ENCODE measurements around the gene HMCN2.
A peak's percentile ranks its signal among the peaks of the same experiment; 100 is the strongest.
"Not testable (repeated sequence)": the region's sequence is repeated elsewhere in the genome, so short reads cannot be mapped to it uniquely, and the experiment has no call there.

HMCN2 gene

DNA sequence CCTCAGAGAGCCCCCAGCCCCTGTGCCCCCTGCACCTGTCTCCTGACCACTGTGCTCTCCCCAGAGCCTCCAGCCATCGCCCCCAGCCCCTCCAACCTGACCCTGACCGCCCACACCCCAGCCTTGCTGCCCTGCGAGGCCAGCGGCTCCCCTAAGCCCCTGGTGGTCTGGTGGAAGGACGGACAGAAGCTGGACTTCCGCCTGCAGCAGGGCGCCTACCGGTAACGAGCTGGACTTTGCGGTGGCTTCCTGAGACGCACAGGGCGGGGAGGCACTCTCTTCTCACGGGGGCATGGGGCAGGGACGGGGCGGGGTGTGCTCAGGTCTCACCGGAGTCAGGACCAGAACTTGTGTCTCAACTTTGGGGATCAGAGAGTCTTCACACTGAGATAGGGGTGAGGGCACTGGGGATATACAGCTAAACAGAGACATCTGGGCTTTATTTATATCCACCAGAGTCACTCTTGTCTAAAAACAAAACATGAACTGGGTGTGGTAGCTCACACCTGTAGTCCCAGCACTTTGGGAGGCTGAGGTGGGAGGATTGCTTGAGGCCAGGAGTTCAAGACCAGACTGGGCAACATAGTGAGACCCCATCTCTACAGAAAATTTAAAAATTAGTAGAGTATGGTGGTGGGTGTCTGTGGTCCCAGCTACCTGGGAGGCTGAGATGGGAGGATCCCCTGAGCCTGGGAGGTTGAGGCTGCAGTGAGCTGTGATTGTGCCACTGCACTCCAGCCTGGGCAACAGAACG lies 133.1 kb downstream of the HMCN2 start:
- no peak for DNase-seq

GRCh38 chr9:130399768-130400167 lies 134.2 kb downstream of the HMCN2 start:
- DNase-seq = no peak

DNA sequence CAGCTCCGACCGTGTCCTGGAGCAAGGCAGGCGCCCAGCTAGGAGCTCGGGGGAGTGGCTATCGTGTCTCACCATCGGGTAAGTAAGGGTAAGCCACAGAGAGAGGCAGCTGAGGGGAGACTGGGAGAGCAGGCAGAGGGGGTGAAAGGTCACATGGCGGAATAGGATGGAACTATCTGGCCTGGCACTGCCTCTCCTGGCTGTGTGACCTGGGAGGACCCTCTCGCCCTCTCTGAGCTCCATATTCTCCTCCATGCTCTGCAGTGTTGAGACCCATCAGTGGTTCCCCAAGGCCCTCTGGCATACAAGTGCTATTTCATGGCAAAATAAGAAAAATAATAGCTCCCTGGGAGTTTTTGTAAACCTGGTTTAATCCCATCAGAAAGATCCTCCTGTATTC lies 135.3 kb downstream of the HMCN2 start:
- DNase-seq = no peak

GRCh38 chr9:130401742-130402141 lies 136.2 kb downstream of the HMCN2 start:
- DNase-seq = not testable (repeated sequence)

DNA sequence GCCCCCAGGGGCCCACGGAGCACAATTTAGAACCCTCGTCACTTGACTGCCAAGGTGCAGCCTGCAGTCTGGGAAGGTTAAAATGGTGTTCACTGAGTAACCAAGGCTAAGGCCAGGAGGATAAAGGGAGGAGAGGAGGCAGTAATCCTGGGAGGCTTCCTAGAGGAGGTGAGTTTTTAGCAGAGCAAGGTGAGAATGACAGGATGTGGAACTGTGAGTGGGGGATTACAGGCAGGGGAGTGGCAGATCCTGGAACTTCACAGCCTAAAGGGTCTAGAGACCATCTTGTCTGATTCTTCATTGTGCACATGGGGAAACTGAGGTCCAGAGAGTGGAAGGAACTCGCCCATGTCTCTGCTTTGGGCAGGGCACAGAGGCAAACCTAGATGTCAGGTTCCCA lies 136.7 kb downstream of the HMCN2 start:
- no peak for DNase-seq

DNA sequence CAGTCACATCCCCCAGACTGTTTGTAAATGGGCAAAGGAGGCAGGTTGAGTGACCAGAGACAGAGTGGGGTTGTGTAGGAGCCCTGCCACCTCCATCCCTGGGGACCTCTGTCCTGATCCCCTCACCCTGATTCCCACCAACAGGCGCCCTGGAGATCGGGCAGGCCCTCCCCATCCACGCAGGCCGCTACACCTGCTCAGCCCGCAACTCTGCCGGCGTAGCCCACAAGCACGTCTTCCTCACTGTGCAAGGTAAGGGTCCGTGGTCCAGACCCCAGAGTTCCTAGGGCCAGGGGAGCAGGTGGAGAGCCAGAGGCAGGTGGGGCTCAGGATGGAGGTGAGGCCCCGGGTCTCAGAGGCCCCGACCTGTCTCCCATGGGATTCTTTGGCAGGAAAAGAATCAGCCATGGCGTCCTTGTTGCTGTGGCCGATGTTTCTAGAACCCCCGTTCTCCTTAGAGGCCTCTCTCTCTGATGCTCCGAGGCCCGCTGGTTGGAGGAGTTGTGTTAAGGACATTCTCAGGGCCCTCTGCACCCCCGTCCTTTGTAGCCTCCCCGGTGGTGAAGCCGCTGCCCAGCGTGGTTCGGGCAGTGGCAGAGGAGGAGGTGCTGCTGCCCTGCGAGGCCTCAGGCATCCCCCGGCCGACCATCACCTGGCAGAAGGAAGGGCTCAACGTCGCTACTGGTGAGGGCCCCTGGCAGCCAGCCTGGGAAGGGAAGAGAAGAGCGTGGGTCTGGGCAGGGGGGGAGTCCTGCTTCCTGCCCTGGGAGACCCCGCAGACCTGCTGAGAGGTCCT lies 137.3 kb downstream of the HMCN2 start:
- DNase-seq = no peak

DNA sequence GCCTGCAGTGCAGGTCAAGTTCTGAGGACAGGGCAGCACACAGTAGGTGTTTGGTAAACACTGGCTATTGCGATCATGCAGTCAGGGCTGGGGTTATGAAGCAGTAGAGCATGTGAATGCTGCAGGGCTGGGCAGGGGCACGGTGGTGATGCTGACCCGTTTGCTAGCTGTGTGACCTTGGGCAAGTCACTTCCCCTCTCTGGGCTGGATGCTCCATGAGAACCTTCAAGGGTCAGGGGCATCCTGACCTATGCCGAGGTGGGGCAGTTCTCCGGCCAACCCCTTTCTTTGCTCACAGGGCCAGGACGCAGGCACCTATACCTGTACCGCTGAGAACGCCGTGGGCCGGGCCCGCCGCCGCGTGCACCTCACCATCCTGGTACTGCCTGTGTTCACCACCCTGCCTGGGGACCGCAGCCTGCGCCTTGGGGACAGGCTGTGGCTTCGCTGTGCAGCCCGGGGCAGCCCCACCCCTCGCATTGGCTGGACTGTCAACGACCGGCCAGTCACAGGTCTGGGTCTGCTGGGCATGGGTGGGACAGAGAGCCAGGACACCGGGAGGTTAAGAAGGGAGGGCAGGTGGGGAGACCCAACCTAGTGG lies 140.2 kb downstream of the HMCN2 start:
- no peak for DNase-seq

- no peak for DNase-seq
These were observed 140.8 kb downstream of the HMCN2 start for GRCh38 chr9:130406278-130406895.

DNA sequence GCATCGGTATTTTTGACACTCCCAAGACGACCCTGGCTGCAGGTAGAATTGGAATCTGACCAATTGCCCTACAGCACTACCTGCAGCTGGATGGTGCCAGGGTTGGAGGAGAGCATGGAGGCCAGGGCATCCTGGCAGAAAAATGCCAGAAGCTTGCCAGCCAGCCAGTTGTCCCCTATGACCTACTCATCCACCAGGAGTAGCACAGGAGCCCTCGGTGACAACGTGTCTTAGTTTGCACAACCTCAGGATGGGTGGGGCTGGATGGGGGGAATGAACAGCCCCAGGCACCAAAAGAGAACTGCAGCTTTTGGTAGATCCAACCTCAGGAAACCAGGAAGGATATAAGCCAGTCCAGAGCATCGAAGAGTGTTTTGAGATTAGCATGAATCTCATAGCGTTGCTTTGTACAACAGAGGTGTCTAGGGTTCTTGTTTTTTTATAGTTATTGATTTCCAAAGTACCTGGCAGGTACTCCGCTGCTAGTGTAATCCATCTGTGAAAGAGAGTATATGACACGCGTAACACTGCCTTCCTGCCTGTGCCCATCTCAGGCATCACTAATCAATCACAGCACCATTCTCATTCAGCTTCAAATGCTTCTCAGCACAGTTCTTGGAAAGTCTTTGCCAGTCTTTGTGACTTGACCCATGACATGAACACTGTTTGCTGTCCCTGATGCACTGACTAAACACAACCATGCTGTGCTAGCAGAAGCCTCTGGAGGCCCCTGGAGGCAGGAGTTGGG lies 142.5 kb downstream of the HMCN2 start:
- DNase-seq = no peak

DNA sequence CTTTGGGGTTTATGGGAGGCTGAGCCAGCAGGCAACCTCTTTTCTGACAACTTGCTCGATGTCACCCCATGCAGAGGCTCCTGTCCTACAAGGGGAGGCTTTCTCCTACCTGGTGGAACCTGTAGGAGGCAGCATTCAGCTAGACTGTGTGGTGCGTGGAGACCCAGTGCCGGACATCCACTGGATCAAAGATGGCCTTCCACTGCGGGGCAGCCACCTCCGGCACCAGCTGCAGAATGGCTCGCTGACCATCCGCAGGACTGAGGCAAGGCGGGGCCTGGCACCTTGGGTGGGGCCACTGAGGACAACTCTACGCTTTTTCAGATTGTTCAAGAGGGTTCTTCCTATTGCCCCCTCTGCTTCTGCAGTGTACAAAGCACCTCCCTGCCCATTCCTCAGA lies 143.1 kb downstream of the HMCN2 start:
- no peak for DNase-seq

GRCh38 chr9:130409246-130409645 lies 143.7 kb downstream of the HMCN2 start:
- DNase-seq = no peak

GRCh38 chr9:130410443-130410842 lies 144.9 kb downstream of the HMCN2 start:
- DNase-seq = no peak

DNA sequence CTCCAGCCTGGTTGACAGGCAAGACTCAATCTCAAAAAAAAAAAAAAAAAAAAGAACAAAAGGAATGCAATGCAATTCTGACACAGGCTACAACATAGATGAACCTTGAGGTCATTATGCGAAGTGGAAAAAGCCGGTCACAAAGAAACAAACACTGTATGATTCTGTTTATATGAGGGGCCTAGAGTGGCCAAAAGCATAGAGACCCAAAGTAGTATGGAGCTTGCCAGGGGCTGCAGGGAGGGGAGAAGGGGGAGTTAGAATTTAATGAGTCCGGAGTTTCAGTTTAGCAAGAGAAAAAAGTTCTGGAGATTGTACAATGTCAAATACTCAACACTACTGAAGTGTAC lies 146.0 kb downstream of the HMCN2 start:
- no peak for DNase-seq

DNA sequence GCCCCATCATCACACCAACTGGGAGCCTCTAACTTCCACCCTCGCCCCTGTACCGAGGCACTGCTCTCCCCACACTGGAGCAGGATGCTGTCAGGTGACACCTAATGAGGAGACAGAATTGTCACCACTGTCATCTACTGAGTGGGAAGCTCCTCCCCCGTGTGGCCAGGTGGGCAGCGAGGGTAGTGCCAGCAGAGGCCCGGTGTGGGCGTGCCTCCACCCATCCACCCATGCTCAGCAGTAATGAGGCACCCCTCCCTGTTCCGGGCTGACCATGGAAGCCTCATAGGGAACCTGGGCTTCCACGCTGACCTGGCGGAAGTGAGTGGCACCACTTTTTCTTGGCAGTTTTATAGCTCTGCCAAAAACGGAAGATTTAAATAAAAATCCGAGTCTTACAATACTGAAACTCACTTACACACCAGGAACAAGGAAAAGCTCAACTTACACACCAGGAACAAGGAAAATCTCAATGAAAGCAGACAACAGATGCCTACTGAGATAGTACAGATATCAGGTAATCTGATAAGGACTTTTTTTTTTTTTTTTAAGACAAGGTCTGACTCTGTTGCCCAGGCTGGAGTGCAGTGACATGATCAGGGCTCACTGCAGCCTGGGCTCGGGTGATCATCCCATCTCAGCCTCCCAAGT lies 148.6 kb downstream of the HMCN2 start:
- DNase-seq = peak; percentile 64

DNA sequence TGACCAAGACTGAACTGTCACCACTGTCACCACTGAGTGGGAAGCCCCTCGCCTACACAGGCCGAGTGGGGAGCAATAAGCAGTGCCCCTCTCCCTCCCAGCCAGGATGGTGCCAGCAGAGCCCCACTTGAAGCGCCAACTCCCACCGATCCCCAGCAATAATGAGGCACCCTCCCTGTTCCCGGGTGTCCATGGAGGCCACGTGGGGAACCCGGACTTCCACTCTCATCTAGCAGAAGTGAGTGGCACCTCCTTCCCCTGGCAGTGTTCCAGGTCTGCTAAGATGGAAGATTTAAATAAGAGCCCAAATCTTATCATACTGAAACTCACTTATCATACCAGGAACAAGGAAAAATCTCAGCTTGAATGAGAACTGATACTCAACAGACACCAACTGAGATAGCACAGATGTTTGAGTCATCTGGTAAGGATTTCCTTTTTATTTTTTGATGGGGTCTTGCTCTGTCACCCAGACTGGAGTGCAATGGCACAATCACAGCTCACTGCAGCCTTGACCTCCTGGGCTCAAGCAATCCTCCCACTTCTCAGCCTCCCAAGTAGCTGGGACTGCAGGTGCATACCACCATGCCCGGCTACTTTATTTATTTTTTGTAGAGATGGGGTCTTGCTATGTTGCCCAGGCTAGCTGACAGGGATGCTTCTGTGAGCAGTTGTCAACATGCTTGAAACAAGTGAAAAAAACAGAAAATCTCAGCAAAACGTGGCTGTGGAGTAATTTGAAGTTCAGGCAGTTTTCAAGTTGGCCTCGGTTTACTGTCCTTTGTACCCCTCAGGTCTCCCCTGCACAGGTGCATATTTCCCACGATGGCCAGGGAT lies 149.6 kb downstream of the HMCN2 start:
- peak; percentile 18 for DNase-seq

GRCh38 chr9:130417602-130418001 lies 152.0 kb downstream of the HMCN2 start:
- DNase-seq = peak; percentile 40

GRCh38 chr9:130418776-130419175 lies 153.2 kb downstream of the HMCN2 start:
- DNase-seq = no peak

DNA sequence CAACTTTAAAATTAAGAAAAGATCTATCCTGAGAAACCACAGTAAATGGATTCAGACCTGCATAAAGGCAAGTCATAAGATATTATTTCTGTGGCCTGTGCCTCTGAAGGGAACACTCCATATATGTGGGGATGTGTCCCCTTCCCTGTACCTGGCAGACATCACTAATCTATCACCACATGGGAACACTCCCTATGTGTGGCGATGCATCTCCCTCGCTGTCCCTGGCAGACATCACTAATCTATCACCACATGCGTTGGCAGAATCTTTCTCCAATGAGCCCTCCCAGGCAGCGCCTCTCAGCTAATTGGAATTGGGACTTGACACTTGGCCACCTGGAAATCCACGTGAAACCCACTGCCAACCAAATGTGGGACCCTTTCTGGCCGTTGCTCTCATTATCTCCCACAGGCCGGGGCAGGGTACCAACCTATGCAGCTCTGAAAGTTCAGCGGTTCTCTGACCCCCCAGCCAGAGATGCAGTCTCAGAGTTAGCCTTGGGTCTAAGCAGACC lies 154.0 kb downstream of the HMCN2 start:
- DNase-seq = no peak

GRCh38 chr9:130421154-130421801 lies 155.7 kb downstream of the HMCN2 start:
- DNase-seq = no peak

DNA sequence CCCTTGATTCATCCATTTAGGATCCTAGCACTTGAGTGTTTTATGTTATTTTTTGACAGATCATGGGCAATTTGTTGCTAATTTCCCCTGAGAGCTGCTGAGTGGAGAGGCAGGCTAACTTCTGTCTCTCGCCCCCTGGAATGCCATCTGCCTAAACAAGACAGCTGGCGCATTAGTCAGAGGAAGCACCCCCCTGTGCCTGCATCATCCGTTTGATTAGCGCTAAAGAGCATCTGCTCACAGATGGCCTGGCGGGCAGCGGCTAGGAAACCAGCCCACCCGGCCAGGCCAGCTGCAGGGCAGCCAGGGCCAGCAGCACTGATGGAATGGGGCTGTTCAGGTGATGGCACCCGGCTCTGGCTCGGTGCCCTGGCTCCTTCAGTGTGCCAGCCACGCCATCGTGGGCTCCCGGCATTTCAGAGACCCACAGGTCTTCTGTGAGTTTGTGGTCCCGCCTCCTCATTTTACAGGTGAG lies 156.3 kb downstream of the HMCN2 start:
- DNase-seq = peak; percentile 99

Data from NCI-H69 (cell line).